Measurements from ENCODE around the gene MERTK. TPM values are rescaled to one million over a fixed set of nuclear protein-coding genes. Genes with fewer than 3 reads are reported as not detected.

Gene MERTK
- total RNA-seq, 1 experiment from 2014 or later, result 0.46 TPM

GRCh38 chr2:111977240-111977639, 78.8 kb downstream of the MERTK start:
- DNase-seq (ENCODE audit: low read depth), result no peak

- DNase-seq (ENCODE audit: low read depth), result no peak
Observed at GRCh38 chr2:111978452-111979170, 80.2 kb downstream of the MERTK start.

- DNase-seq (ENCODE audit: low read depth), result no peak
Observed at GRCh38 chr2:111981666-111982065, 83.3 kb downstream of the MERTK start.

GRCh38 chr2:111982822-111983221, 84.4 kb downstream of the MERTK start:
- no peak for DNase-seq (ENCODE audit: low read depth)

GRCh38 chr2:111983478-111984212, 85.2 kb downstream of the MERTK start:
- DNase-seq (ENCODE audit: low read depth), result no peak

- DNase-seq (ENCODE audit: low read depth), result no peak
Observed at GRCh38 chr2:111984213-111984604, 85.8 kb downstream of the MERTK start.

- no peak for DNase-seq (ENCODE audit: low read depth)
Observed at GRCh38 chr2:111985514-111985913, 87.1 kb downstream of the MERTK start.

- peak; percentile 24 for DNase-seq (ENCODE audit: low read depth)
Observed at GRCh38 chr2:111986116-111986900, 87.9 kb downstream of the MERTK start.

- no peak for DNase-seq (ENCODE audit: low read depth)
Observed at GRCh38 chr2:111990375-111990774, 92.0 kb downstream of the MERTK start.

GRCh38 chr2:111990856-111991255, 92.4 kb downstream of the MERTK start:
- DNase-seq (ENCODE audit: low read depth), result no peak

- DNase-seq (ENCODE audit: low read depth), result no peak
Observed at GRCh38 chr2:111994042-111994441, 95.6 kb downstream of the MERTK start.

GRCh38 chr2:111995148-111995547, 96.7 kb downstream of the MERTK start:
- no peak for DNase-seq (ENCODE audit: low read depth)

GRCh38 chr2:111999809-112000208, 101.4 kb downstream of the MERTK start:
- DNase-seq (ENCODE audit: low read depth), result no peak

GRCh38 chr2:112000399-112001135, 102.2 kb downstream of the MERTK start:
- DNase-seq (ENCODE audit: low read depth), result no peak

- DNase-seq (ENCODE audit: low read depth), result no peak
Observed at GRCh38 chr2:112001136-112001715, 102.8 kb downstream of the MERTK start.

GRCh38 chr2:112001942-112002341, 103.5 kb downstream of the MERTK start:
- DNase-seq (ENCODE audit: low read depth), result no peak

- DNase-seq (ENCODE audit: low read depth), result no peak
Observed at GRCh38 chr2:112003576-112004252, 105.3 kb downstream of the MERTK start.

GRCh38 chr2:112004253-112004645, 105.8 kb downstream of the MERTK start:
- no peak for DNase-seq (ENCODE audit: low read depth)

- no peak for DNase-seq (ENCODE audit: low read depth)
Observed at GRCh38 chr2:112005406-112006075, 107.1 kb downstream of the MERTK start.

- peak; percentile 83 for DNase-seq (ENCODE audit: low read depth)
Observed at GRCh38 chr2:112006076-112006410, 107.6 kb downstream of the MERTK start.
